ENCODE data around the gene CUL1.

DNA sequence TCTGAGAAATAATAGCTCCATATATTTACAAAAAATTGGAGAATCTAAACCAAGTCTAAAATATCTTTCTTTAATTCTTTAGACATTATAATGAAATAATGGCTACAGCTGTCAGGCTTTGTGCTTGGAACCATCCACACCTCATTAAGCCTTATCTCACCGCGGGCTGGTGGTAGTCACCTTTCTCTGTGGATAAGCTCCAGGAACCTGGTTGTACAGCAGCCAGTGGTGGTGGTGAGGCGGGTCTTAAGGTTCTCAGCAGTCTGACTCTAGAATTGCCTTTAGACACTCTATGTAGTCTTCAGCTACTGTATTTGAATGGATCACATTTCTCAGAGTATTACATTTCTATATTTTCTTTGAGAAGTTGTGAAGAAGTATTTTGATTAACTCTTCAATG lies 34.2 kb downstream of the CUL1 start:
- no peak for TF ChIP-seq POLR2A (IDR thresholded peaks at IDR 0.05)
- TF ChIP-seq, protein P1, sequence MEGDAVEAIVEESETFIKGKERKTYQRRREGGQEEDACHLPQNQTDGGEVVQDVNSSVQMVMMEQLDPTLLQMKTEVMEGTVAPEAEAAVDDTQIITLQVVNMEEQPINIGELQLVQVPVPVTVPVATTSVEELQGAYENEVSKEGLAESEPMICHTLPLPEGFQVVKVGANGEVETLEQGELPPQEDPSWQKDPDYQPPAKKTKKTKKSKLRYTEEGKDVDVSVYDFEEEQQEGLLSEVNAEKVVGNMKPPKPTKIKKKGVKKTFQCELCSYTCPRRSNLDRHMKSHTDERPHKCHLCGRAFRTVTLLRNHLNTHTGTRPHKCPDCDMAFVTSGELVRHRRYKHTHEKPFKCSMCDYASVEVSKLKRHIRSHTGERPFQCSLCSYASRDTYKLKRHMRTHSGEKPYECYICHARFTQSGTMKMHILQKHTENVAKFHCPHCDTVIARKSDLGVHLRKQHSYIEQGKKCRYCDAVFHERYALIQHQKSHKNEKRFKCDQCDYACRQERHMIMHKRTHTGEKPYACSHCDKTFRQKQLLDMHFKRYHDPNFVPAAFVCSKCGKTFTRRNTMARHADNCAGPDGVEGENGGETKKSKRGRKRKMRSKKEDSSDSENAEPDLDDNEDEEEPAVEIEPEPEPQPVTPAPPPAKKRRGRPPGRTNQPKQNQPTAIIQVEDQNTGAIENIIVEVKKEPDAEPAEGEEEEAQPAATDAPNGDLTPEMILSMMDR (IDR thresholded peaks at IDR 0.05) = no peak

All from body of pancreas (tissue), 4 donors.